H9 (cell line): ENCODE data around the gene ZNF433. TPM values are rescaled to one million over a fixed set of nuclear protein-coding genes. Genes with fewer than 3 reads are reported as not detected.
A peak's percentile ranks its signal among the peaks of the same experiment; 100 is the strongest.

Source experiments
- DNase-seq: peaks from one replicate; pipeline ENCODE4 v3.0.0-alpha.2; 2017
- H2AFZ ChIP-seq: one replicate; pipeline ENCODE4 v1.6.1; 2013; ENCODE audit warnings: mild to moderate bottlenecking, low read length, control low read depth, moderate library complexity
- H2AK5ac ChIP-seq: 2 replicates; pipeline ENCODE4 v1.6.1; 2013; ENCODE audit warnings: low read length, control low read depth, mixed read lengths; ENCODE audit not compliant: insufficient read length
- H2BK120ac ChIP-seq: one replicate; pipeline ENCODE4 v1.6.1; 2013; ENCODE audit warnings: low read depth, mild to moderate bottlenecking, low read length, control low read depth, inconsistent platforms; ENCODE audit not compliant: poor library complexity, severe bottlenecking
- H2BK12ac ChIP-seq: 2 replicates; pipeline ENCODE4 v1.6.1; 2013; ENCODE audit warnings: low read length, control low read depth, mixed read lengths, low read depth; ENCODE audit not compliant: insufficient read length
- H2BK15ac ChIP-seq: 2 replicates; pipeline ENCODE4 v1.6.1; 2013; ENCODE audit warnings: low read depth, low read length, control low read depth
- H2BK20ac ChIP-seq: one replicate; pipeline ENCODE4 v1.6.1; 2013; ENCODE audit warnings: low read depth, mild to moderate bottlenecking, low read length, control low read depth, inconsistent platforms; ENCODE audit not compliant: poor library complexity, severe bottlenecking
- H2BK5ac ChIP-seq: 2 replicates; pipeline ENCODE4 v1.6.1; 2013; ENCODE audit warnings: low read length, control low read depth, mixed read lengths; ENCODE audit not compliant: insufficient read length
- H3K14ac ChIP-seq: 2 replicates; pipeline ENCODE4 v1.6.1; 2013; ENCODE audit warnings: low read length, control low read depth; ENCODE audit not compliant: insufficient read depth
- H3K18ac ChIP-seq: 2 replicates; pipeline ENCODE4 v1.6.1; 2013; ENCODE audit warnings: low read depth, mild to moderate bottlenecking, mixed read lengths, low read length, control low read depth; ENCODE audit not compliant: insufficient read length
- H3K23ac ChIP-seq: 2 replicates; pipeline ENCODE4 v1.6.1; 2013; ENCODE audit warnings: low read length, control low read depth, mixed read lengths, low read depth; ENCODE audit not compliant: insufficient read length
- H3K23me2 ChIP-seq: 2 replicates; pipeline ENCODE4 v1.6.1; 2013; ENCODE audit warnings: low read depth, mild to moderate bottlenecking, mixed read lengths, low read length, control low read depth; ENCODE audit not compliant: insufficient read length, poor library complexity, severe bottlenecking
- H3K27ac ChIP-seq: 2 replicates; pipeline ENCODE4 v1.5.1; 2013; ENCODE audit warnings: low read length, control low read depth, mixed read lengths, low read depth; ENCODE audit not compliant: insufficient read length
- H3K27me3 ChIP-seq: 2 replicates; pipeline ENCODE4 v1.6.1; 2013; ENCODE audit warnings: low read length, control low read depth, inconsistent platforms; ENCODE audit not compliant: insufficient read depth
- H3K4ac ChIP-seq: 2 replicates; pipeline ENCODE4 v1.6.1; 2013; ENCODE audit warnings: low read depth, mild to moderate bottlenecking, control low read depth, inconsistent platforms, low read length, moderate library complexity
- H3K4me1 ChIP-seq: 2 replicates; pipeline ENCODE4 v1.6.1; 2013; ENCODE audit warnings: low read length, control low read depth, inconsistent platforms; ENCODE audit not compliant: insufficient read depth
- H3K4me2 ChIP-seq: 2 replicates; pipeline ENCODE4 v1.6.1; 2013; ENCODE audit warnings: low read length, control low read depth, mixed read lengths; ENCODE audit not compliant: insufficient read length, insufficient read depth
- H3K56ac ChIP-seq: 2 replicates; pipeline ENCODE4 v1.6.1; 2013; ENCODE audit warnings: low read depth, mild to moderate bottlenecking, mixed read lengths, low read length, control low read depth; ENCODE audit not compliant: insufficient read length
- H3K79me1 ChIP-seq: 2 replicates; pipeline ENCODE4 v1.6.1; 2013; ENCODE audit warnings: low read depth, mild to moderate bottlenecking, moderate library complexity, low read length, control low read depth, inconsistent platforms; ENCODE audit not compliant: insufficient read depth, poor library complexity, severe bottlenecking
- H3K79me2 ChIP-seq: 2 replicates; pipeline ENCODE4 v1.6.1; 2013; ENCODE audit warnings: low read length, control low read depth, inconsistent platforms; ENCODE audit not compliant: insufficient read depth
- H3K9ac ChIP-seq: 2 replicates; pipeline ENCODE4 v1.6.1; 2013; ENCODE audit warnings: low read length, control low read depth, mixed read lengths; ENCODE audit not compliant: insufficient read length; ENCODE audit errors: extremely low read depth
- H3K9me3 ChIP-seq: one replicate; pipeline ENCODE4 v1.6.1; 2013; ENCODE audit warnings: low read depth, low read length, inconsistent platforms; ENCODE audit not compliant: control insufficient read depth
- H3T11ph ChIP-seq: one replicate; pipeline ENCODE4 v1.6.1; 2013; ENCODE audit warnings: mild to moderate bottlenecking, low read length, control low read depth, inconsistent platforms
- H4K20me1 ChIP-seq: one replicate; pipeline ENCODE4 v1.6.1; 2013; ENCODE audit not compliant: control insufficient read depth, insufficient read length, insufficient read depth
- H4K5ac ChIP-seq: 2 replicates; pipeline ENCODE4 v1.6.1; 2013; ENCODE audit warnings: low read depth, mild to moderate bottlenecking, mixed read lengths, low read length, control low read depth; ENCODE audit not compliant: insufficient read length
- H4K8ac ChIP-seq: replicated peaks from 2 replicates; pipeline ENCODE4 v1.6.1; 2013; ENCODE audit warnings: low read length, control low read depth, mixed read lengths, low read depth; ENCODE audit not compliant: insufficient read length
- H4K91ac ChIP-seq: 2 replicates; pipeline ENCODE4 v1.6.1; 2013; ENCODE audit warnings: low read depth, mild to moderate bottlenecking, moderate library complexity, mixed read lengths, low read length, control low read depth; ENCODE audit not compliant: insufficient read length
- H3K27ac Mint-ChIP-seq, 3 experiments: 2 replicates in 2 of 3; 3 replicates in 1 of 3; pipeline ENCODE4 v1.8.0; 2020 to 2021; ENCODE audit warnings: mixed read lengths in 3 of 3, mild to moderate bottlenecking in 1 of 3, moderate library complexity in 1 of 3
- H3K27me3 Mint-ChIP-seq: 2 replicates; pipeline ENCODE4 v1.8.0; 2021; ENCODE audit warnings: low read depth, mild to moderate bottlenecking, moderate library complexity, mixed read lengths
- H3K36me3 Mint-ChIP-seq, 3 experiments: 2 replicates in 2 of 3; 3 replicates in 1 of 3; pipeline ENCODE4 v1.8.0; 2020 to 2021; ENCODE audit warnings: low read depth in 3 of 3, mixed read lengths in 3 of 3; ENCODE audit not compliant: insufficient read depth in 1 of 3
- H3K4me1 Mint-ChIP-seq, 2 experiments: 2 replicates each; pipeline ENCODE4 v1.8.0; 2020; ENCODE audit warnings: mixed read lengths in 2 of 2
- H3K4me3 Mint-ChIP-seq, 2 experiments: 2 replicates in 1 of 2; 3 replicates in 1 of 2; pipeline ENCODE4 v1.8.0; 2020 to 2021; ENCODE audit warnings: mild to moderate bottlenecking in 2 of 2, mixed read lengths in 2 of 2, moderate library complexity in 1 of 2
- H3K9me3 Mint-ChIP-seq, 2 experiments: 2 replicates in 1 of 2; 3 replicates in 1 of 2; pipeline ENCODE4 v1.8.0; 2020; ENCODE audit warnings: mild to moderate bottlenecking in 2 of 2, mixed read lengths in 2 of 2, moderate library complexity in 1 of 2
- CTCF ChIP-seq: fragments of 200-600 bp; sonication (generic); conservative IDR thresholded peaks from 3 replicates; pipeline ENCODE4 v1.8.0; 2021; ENCODE audit warnings: antibody characterized with exemption, mild to moderate bottlenecking
- WGBS: extraction: QIAGEN DNeasy Blood & Tissue Kit; methylation state at CpG from one replicate; pipeline ENCODE4 v1.1.7; 2013; ENCODE audit warnings: missing lambda C conversion rate, low lambda C conversion rate, mixed read lengths; ENCODE audit not compliant: insufficient read length; ENCODE audit errors: extremely low coverage; 5-methylcytosine and 5-hydroxymethylcytosine counted together
- total RNA-seq: library from RNA; stranded (reverse); gene quantifications from 2 replicates; pipeline ENCODE4 v1.2.1, GENCODE V29; 2021

The ZNF433 gene
- total RNA-seq, 1 experiment from 2014 or later: 1.9 TPM

GRCh38 chr19:12052497-12053169, 17.2 kb upstream of the ZNF433 start, which contains the start of gene ZNF878:
ZNF878 (minus strand) TSS chr19:12052961; CDS start chr19:12052801, 160 bp downstream.
- H3K27ac Mint-ChIP-seq: peak within 1 kb of the TSS; percentile 94 to 99 (median 95); a peak in 6 of 7 replicates
- Histone ChIP-seq H3K18ac (peak within 1 kb of the TSS; percentile 67), H3K27ac (peak within 1 kb of the TSS; percentile 35), H3K79me2 (no peaks in the 10 kb centered on the region), H2BK120ac (no peak within 1 kb of the TSS), H3K14ac (0 out of 2 replicates have a peak within 1 kb of the TSS, but pooled peaks have one; percentile 59), H3K9ac (peak within 1 kb of the TSS; percentile 71), H3K23me2 (peaks cover 9% of the 10 kb centered on the region), H3T11ph (no peak within 1 kb of the TSS), H3K23ac (no peak within 1 kb of the TSS), H3K4me2 (peak within 1 kb of the TSS; percentile 83), H4K5ac (no peak within 1 kb of the TSS), H3K4me1 (no peaks in the 10 kb centered on the region), H3K9me3 (peaks cover 6% of the 10 kb centered on the region), H2BK5ac (no peak within 1 kb of the TSS), H4K20me1 (no peaks in the 10 kb centered on the region), H2BK12ac (no peak within 1 kb of the TSS), H3K79me1 (no peaks in the 10 kb centered on the region), H3K27me3 (no peaks in the 10 kb centered on the region), H2BK15ac (no peak within 1 kb of the TSS), H2AK5ac (no peak within 1 kb of the TSS), H2AFZ (no peak within 1 kb of the TSS), H4K8ac (no peak within 1 kb of the TSS), H3K4ac (no peak within 1 kb of the TSS), H3K56ac (no peak within 1 kb of the TSS), H4K91ac (no peak within 1 kb of the TSS), H2BK20ac (no peak within 1 kb of the TSS)
- WGBS: no CpG with 5 or more reads among the region's 46 CpGs
- peaks cover 4 to 12% (median 8%) of the 10 kb centered on the region in 3 experiments; a peak in 6 of 7 replicates for H3K36me3 Mint-ChIP-seq
- TF ChIP-seq CTCF: peak; percentile 45; the same call in 2 of the 3 replicates
- H3K4me1 Mint-ChIP-seq: peaks cover 17 to 23% of the 10 kb centered on the region in 2 experiments
- H3K4me3 Mint-ChIP-seq: peak within 1 kb of the TSS; percentile 85 to 87
- peaks cover 9 to 28% of the 10 kb centered on the region in 2 experiments for H3K9me3 Mint-ChIP-seq
- DNase-seq: peak; percentile 98
- peaks cover 24% of the 10 kb centered on the region for H3K27me3 Mint-ChIP-seq
